ENCODE results near the gene AGFG1. TPM values are rescaled to one million over a fixed set of nuclear protein-coding genes. Genes with fewer than 3 reads are reported as not detected.

Gene AGFG1
- total RNA-seq, 1 experiment from 2014 or later, result 109 TPM

DNA sequence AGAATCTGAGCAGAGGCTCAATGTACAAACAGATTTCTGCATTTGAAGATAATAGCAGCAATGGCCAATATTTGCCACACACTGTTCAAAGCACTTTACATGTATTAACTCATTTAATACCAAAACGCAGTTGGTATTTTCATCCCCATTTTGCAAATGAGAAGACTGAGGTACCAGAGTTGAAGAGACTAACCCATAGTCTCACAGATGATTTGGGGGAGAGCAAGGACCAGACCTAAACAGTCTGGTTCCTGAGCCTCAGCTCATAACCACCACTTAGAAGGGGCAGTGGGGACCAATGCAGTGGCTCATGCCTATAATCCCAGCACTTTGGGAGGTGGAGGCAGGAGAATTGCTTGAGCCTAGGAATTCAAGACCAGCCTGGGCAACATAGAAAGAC is 18.1 kb upstream of the AGFG1 start:
- H2AK5ac ChIP-seq (ENCODE audit: insufficient read length, low read length), result no peak overlapping the region
- no peaks in the 10 kb centered on the region for H4K20me1 ChIP-seq (ENCODE audit: control insufficient read depth, insufficient read depth, insufficient read length)
- no peak overlapping the region for H3K4me3 Mint-ChIP-seq
- no peak overlapping the region for H3K9ac ChIP-seq (ENCODE audit: extremely low read depth, insufficient read length, low read length)
- no peak overlapping the region for H4K91ac ChIP-seq (ENCODE audit: insufficient read length, low read depth, low read length)
- H3T11ph ChIP-seq (ENCODE audit: low read length), result no peak overlapping the region
- H3K56ac ChIP-seq (ENCODE audit: insufficient read length, low read depth, low read length), result no peak overlapping the region
- H2BK12ac ChIP-seq (ENCODE audit: insufficient read length, low read depth, low read length), result no peak overlapping the region
- no peak overlapping the region for H4K5ac ChIP-seq (ENCODE audit: insufficient read length, low read depth, low read length)
- peaks cover 12 to 15% of the 10 kb centered on the region in 2 experiments for H3K4me1 Mint-ChIP-seq
- no peak overlapping the region for H2BK15ac ChIP-seq (ENCODE audit: low read depth, low read length)
- no peaks in the 10 kb centered on the region for H3K9me3 Mint-ChIP-seq
- no peak overlapping the region for H3K14ac ChIP-seq (ENCODE audit: insufficient read depth, low read length)
- no peak overlapping the region for H4K8ac ChIP-seq (replicated peaks; ENCODE audit: insufficient read length, low read depth, low read length)
- H3K18ac ChIP-seq (ENCODE audit: insufficient read length, low read depth, low read length), result no peak overlapping the region
- H3K23me2 ChIP-seq (ENCODE audit: insufficient read length, low read depth, low read length, poor library complexity, severe bottlenecking), result no peaks in the 10 kb centered on the region
- no peak overlapping the region for H3K27ac ChIP-seq (ENCODE audit: insufficient read length, low read depth, low read length)
- no peaks in the 10 kb centered on the region for H3K9me3 ChIP-seq (ENCODE audit: control insufficient read depth, low read depth, low read length)
- H3K79me2 ChIP-seq (ENCODE audit: insufficient read depth, low read length), result no peaks in the 10 kb centered on the region
- H3K27ac Mint-ChIP-seq, result no peak overlapping the region
- H2BK5ac ChIP-seq (ENCODE audit: insufficient read length, low read length), result no peak overlapping the region
- H3K79me1 ChIP-seq (ENCODE audit: insufficient read depth, low read depth, low read length, poor library complexity, severe bottlenecking), result no peaks in the 10 kb centered on the region
- H2BK20ac ChIP-seq (ENCODE audit: low read depth, low read length, poor library complexity, severe bottlenecking), result no peak overlapping the region
- no peaks in the 10 kb centered on the region; the same call in 1 of the 2 replicates for H3K4me1 ChIP-seq (ENCODE audit: insufficient read depth, low read length)
- WGBS (ENCODE audit: extremely low coverage, insufficient read length, low lambda C conversion rate), result no CpG with 5 or more reads among the region's 1 CpG
- no peak overlapping the region for H3K23ac ChIP-seq (ENCODE audit: insufficient read length, low read depth, low read length)
- H2AFZ ChIP-seq (ENCODE audit: low read length), result no peak overlapping the region
- no peaks in the 10 kb centered on the region for H3K36me3 Mint-ChIP-seq (ENCODE audit: insufficient read depth in 1 of 3, low read depth in 3 of 3)
- H3K27me3 ChIP-seq (ENCODE audit: insufficient read depth, low read length), result no peaks in the 10 kb centered on the region
- no peak for DNase-seq
- no peak overlapping the region for H3K4ac ChIP-seq (ENCODE audit: low read depth, low read length)
- no peaks in the 10 kb centered on the region for H3K27me3 Mint-ChIP-seq (ENCODE audit: low read depth)
- H2BK120ac ChIP-seq (ENCODE audit: low read depth, low read length, poor library complexity, severe bottlenecking), result no peak overlapping the region
- no peak overlapping the region for H3K4me2 ChIP-seq (ENCODE audit: insufficient read depth, insufficient read length, low read length)
- TF ChIP-seq, protein P1, sequence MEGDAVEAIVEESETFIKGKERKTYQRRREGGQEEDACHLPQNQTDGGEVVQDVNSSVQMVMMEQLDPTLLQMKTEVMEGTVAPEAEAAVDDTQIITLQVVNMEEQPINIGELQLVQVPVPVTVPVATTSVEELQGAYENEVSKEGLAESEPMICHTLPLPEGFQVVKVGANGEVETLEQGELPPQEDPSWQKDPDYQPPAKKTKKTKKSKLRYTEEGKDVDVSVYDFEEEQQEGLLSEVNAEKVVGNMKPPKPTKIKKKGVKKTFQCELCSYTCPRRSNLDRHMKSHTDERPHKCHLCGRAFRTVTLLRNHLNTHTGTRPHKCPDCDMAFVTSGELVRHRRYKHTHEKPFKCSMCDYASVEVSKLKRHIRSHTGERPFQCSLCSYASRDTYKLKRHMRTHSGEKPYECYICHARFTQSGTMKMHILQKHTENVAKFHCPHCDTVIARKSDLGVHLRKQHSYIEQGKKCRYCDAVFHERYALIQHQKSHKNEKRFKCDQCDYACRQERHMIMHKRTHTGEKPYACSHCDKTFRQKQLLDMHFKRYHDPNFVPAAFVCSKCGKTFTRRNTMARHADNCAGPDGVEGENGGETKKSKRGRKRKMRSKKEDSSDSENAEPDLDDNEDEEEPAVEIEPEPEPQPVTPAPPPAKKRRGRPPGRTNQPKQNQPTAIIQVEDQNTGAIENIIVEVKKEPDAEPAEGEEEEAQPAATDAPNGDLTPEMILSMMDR (conservative IDR thresholded peaks at IDR 0.05), result no peak

All from H9 (cell line).